Measurements from ENCODE around the gene LUM. TPM values are rescaled to one million over a fixed set of nuclear protein-coding genes. Genes with fewer than 3 reads are reported as not detected.

Gene LUM
- 100 to 1,000 TPM in 1 of 3 donors, 10 to 100 TPM in 2; 17.0 to 440 (median 94.2) TPM for polyA plus RNA-seq

- 35 to 51% (median 42%) methylated on average over 7 of the region's 7 CpGs for WGBS, 3 donors
- H3K27ac ChIP-seq (ENCODE audit: low read depth, low read length) = no peak within 1 kb of the TSS
These were observed at the start of gene LUM for GRCh38 chr12:91111366-91112325. Gene LUM (minus strand): TSS chr12:91111494. CDS start chr12:91108979, 2,515 bp downstream.

DNA sequence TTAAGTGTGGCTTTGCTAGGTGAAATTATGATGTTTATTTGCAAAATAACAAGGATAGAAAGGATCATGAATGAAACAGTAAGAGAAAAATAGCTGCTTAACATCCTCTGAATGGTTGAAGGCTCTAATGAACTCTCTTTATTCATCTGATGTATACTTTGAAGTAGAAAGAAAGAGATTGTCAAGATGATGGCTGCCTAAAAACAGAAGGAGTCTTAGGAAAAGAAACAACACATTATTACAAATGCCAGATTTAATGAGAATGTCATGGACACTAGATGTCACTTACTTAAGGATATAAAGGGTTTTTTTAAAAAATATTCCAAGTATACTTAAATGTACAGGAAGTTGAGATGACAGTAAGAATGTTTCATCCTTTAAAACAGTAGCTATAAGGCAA lies 49.7 kb upstream of the LUM start:
- H3K27ac ChIP-seq (ENCODE audit: low read depth, low read length) = no peak overlapping the region

- no peak overlapping the region for H3K27ac ChIP-seq (ENCODE audit: low read depth, low read length)
- 60 to 62% (median 60%) methylated on average over 2 of the region's 2 CpGs for WGBS, 3 donors
These were observed 44.7 kb upstream of the LUM start for GRCh38 chr12:91155990-91156389.

DNA sequence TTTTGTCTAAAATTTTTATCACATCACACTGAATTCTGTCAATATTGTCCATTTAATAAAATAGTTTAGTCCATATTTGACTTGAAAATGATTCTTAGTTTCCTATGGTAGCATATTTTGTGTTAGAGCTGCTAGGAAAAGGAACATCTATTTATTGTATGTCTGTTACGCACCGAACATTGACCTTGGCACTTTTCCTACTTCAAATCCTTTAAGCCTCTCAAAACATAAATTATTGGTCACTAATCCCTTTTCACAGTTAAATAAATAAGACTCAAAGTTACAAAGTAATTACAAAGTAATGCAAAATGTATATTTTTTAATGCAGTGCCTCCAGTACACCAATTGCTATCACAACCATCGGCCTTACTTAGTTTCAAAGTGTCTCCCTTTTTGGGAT lies 42.8 kb upstream of the LUM start:
- WGBS, 3 donors = 73 to 86% (median 73%) methylated on average over 3 of the region's 3 CpGs
- no peak overlapping the region for H3K27ac ChIP-seq (ENCODE audit: low read depth, low read length)

DNA sequence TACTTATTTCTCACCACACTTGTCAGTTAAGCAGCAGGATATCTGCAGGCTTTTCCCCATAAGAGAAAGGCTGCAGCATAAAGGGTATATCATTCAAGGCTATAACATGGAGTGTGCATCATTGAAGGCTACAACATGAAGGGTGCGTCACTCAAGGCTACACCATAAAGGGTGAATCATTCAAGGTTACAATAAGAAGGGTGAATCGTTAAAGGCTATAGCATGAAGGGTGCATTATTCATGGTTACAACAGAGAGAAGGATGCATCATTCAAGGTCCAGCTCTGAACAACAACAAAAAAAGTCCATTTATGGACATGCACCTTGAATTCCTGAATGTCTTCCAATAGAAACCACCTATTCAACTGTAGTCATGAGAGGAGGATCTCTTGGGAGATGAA lies 32.8 kb upstream of the LUM start:
- H3K27ac ChIP-seq (ENCODE audit: low read depth, low read length) = no peak overlapping the region
- 81 to 93% (median 87%) methylated on average over 2 of the region's 2 CpGs for WGBS, 3 donors

DNA sequence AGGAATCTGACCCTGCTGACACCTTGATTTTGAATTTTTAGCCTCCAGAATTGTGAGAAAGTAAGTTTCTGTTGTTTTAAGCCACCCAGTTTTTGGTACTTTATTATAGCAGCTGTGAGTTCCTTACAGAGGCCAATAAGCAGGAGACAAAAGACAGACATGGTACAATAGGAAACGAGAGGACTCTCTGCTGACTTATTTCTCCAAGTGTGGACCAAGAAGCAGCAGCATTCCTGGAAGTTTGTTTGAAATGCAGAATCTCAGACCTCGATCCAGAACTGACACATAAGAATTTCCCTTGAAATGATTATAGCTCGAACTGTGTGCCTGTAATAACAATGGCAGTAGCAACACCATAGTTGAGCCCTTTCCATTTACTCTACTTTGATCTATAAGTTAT lies 31.9 kb upstream of the LUM start:
- WGBS, 3 donors = 57 to 81% (median 62%) methylated on average over 3 of the region's 3 CpGs
- H3K27ac ChIP-seq (ENCODE audit: low read depth, low read length) = no peak overlapping the region

DNA sequence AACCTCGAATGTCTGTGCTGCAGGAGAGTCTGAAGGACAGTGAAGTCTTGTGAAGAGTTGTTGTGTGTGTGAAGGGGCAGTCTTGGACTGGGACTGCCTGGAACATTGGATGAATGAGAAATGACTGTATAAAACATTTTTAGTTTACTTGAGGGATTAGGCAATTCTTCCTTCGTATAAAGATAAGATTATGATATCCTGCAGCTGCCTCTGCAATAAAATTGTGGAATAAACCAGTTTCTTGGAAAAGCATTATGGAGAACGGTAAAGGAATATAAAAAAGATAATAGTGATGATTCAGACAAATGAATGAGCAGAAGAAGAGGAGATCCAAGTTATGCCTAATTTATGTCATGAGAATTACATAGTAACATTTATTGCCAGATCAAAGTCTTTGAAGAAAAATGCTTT lies 30.9 kb upstream of the LUM start:
- 39 to 60% (median 45%) methylated on average over 3 of the region's 3 CpGs for WGBS, 3 donors
- H3K27ac ChIP-seq (ENCODE audit: low read depth, low read length) = no peak overlapping the region

GRCh38 chr12:91140026-91140931 lies 29.0 kb upstream of the LUM start:
- H3K27ac ChIP-seq (ENCODE audit: low read depth, low read length) = no peak overlapping the region
- WGBS, 3 donors = 53 to 86% (median 65%) methylated on average over 1 of the region's 1 CpG

DNA sequence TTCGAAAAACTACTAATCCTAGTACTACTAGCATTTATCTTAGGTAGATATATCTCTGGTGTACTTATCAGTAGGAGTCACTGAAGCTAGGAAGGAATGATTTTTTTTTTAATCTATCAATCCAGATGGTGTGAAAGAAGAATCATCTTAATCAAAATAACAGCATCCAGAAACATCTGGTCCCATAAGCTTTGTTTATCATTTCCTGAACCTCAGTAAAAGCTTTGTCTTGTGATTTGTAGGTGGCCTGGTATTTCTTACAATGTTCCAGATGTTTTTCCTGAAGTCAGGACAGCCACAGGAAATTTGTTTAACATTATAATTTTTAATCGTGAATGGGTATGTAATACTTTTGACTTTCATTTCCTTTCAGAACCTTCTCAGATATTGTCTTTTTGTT lies 28.0 kb upstream of the LUM start:
- H3K27ac ChIP-seq (ENCODE audit: low read depth, low read length) = no peak overlapping the region
- whole genome bisulfite sequencing, 3 donors = 34 to 73% (median 41%) methylated on average over 2 of the region's 2 CpGs

DNA sequence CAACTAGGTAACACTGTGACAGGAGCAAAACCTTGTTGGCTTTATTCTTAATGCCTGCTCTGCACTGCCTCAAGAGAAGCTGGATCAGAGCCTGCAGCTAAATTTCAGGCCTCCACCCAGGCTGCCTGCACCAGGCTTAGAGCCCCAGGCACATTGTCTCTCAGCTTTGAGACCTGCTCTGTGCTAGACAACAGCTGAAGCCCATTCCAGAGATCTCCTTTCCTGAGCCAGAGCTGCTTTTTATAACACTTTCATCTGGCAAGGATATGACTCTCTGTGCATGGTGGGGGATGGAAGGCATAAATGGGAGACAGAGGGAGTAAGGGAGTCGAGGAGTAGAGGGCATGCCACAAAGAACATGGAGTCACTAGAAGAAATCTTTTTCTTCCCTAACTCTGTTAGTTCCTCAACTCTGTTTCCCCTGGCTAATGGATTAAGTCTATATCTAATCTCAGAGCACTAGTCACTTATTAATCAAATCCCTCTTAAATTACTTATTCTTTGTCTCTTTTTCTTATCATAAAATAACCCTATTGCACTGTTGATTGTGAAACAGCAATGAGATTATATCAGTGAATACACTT lies 27.1 kb upstream of the LUM start:
- H3K27ac ChIP-seq (ENCODE audit: low read depth, low read length) = no peak overlapping the region
- WGBS, 3 donors = 22 to 42% (median 28%) methylated on average over 1 of the region's 1 CpG

DNA sequence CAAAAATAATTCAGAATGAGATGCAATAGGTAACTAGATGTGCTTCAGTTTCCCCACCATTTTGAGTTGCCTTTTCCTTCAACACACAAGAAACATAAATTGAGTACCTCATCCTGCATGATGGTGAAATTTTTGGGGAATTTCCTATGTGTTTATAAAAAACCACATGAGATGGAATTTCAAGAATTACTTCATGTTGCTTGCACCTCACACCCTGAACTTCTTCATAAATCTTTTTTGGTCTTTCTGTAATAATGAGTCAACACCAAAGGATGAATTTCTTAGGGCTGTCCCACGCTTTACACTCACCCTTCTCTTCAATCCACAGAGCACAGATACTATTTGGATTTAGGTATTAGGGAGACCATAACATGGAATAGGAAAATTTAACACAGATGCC lies 22.6 kb upstream of the LUM start:
- no peak overlapping the region for H3K27ac ChIP-seq (ENCODE audit: low read depth, low read length)
- WGBS, 3 donors = 75 to 91% (median 81%) methylated on average over 1 of the region's 1 CpG

- no peak overlapping the region for H3K27ac ChIP-seq (ENCODE audit: low read depth, low read length)
- 83 to 88% (median 84%) methylated on average over 2 of the region's 2 CpGs for WGBS, 3 donors
These were observed 18.5 kb upstream of the LUM start for GRCh38 chr12:91129662-91130362.

GRCh38 chr12:91127751-91128150 lies 16.5 kb upstream of the LUM start:
- no peak overlapping the region for H3K27ac ChIP-seq (ENCODE audit: low read depth, low read length)
- WGBS, 3 donors = 56 to 93% (median 90%) methylated on average over 3 of the region's 3 CpGs

DNA sequence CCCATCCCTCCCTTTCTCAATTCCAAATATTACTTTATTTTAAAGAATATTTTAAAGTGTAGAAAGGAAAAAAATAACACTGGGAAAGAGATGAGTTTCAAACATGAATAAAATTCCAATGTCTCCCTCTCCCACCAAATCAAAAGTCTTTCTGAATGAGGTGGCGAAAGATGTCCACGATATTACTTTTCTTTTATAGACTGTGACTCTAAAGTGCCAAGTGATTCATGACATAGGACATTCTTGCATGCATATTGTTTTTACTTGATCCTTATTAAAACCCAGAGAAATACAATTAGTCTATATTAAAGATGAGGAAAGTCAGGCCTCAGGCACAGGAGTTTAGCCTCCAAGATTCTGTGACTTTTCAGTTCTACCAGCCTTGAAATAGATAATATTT lies 16.0 kb upstream of the LUM start:
- WGBS, 3 donors = 92 to 97% (median 94%) methylated on average over 2 of the region's 2 CpGs
- no peak overlapping the region for H3K27ac ChIP-seq (ENCODE audit: low read depth, low read length)

DNA sequence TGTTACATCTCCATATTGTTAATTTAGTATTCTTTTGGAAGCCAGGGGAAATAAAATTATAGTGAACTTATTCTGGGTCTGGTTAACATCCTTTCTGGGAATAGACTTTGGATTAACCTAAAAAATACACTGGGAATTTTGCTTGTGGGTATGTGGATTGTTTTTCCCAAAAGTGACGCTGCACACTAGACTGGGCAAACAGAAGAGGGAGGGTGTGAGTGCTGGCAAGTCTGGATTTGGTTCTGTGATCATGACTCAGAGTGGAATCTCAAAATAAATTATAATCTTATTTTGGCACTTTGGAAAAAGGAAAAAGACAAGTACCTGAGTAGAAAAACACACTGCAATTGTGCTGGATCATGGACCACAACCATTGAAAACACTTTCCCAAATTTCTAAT lies 15.2 kb upstream of the LUM start:
- H3K27ac ChIP-seq (ENCODE audit: low read depth, low read length) = no peak overlapping the region
- WGBS, 3 donors = 72 to 88% (median 87%) methylated on average over 1 of the region's 1 CpG

DNA sequence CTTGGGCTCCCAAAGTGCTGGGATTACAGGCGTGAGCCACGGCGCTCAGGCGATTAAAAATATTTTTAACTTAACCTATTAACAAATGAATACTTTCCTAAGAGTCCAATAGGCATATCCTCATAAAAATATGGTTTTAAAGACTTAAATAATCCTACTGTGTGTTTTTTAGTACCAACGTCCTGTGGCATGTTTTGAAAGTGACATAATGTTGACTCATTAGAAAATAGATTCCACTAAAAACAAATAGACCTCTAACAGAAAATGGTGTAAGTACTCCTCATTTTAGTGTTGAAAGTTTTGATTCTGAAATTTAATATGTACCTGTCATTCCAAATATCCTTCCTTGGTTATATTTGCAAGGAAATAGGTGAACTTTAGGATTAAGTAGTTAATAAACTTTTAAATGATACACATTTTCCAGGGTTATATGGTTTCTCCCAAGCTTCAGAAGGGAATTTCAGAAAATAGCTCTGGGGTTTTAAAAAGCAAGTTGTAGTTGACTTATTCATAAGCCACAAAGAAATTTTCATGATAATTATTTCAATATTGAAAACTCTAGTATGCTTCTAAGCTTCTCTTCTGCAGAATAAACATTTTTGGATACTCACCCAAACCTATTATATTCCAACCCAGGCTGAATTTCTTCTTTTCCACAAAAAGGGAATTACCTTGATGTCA lies 12.1 kb upstream of the LUM start:
- WGBS, 3 donors = 90 to 93% (median 91%) methylated on average over 5 of the region's 5 CpGs
- H3K27ac ChIP-seq (ENCODE audit: low read depth, low read length) = no peak overlapping the region

DNA sequence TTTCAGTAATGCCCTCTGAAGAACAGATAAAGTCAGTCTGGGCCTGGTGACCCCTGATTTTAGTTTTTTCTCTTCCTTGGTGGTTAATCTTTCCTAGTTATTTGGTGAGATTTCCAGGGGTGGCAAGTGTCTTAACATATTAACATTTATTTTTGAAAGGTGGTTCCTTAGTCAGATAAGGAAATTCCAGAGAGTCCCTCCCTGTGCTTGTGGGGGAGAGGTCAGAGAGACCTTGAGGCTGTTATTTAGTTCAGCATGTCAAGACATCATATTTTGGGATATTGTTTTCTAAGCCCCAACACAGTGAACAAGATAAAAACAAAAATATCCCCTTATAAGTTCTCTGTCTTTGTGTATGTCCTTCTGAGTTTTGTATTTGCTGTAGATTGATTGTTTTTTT lies 9.5 kb upstream of the LUM start:
- H3K27ac ChIP-seq (ENCODE audit: low read depth, low read length) = no peak overlapping the region

DNA sequence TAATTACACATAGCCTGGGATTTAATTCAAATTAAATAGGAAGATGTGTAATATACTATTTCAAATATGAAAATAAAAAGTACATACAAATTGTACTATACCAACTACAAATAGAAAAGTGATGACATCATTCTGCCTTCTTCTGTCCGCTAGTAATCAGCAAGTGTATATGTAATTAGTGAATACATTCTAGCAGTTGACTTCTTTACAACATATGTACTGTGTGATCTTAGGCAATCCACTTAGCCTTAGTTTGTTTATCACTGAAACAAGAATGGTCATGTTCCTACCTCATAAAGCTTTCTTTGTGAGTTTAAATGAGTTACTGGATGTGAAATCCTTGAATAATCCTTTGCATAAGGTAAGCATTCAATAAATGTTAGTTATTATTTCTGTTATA lies 7.8 kb upstream of the LUM start:
- WGBS, 3 donors = 93 to 97% (median 95%) methylated on average over 1 of the region's 1 CpG
- H3K27ac ChIP-seq (ENCODE audit: low read depth, low read length) = no peak overlapping the region
